H1 (cell line): ENCODE measurements around the gene FERMT1. TPM values are rescaled to one million over a fixed set of nuclear protein-coding genes. Genes with fewer than 3 reads are reported as not detected.
A peak's percentile ranks its signal among the peaks of the same experiment; 100 is the strongest.

Experiments
- CTCF ChIA-PET: fragments of 300-600 bp; sonication (Branson Sonifier 250); formaldehyde crosslinking; loops from one replicate; lab custom pipeline; 2021; ENCODE audit not compliant: partially characterized antibody; lab: Charles Lee
- POLR2A ChIA-PET: fragments of 300-600 bp; sonication (Branson Sonifier 250); formaldehyde crosslinking; loops from one replicate; lab custom pipeline; 2021; ENCODE audit warnings: inconsistent platforms; ENCODE audit not compliant: partially characterized antibody; lab: Charles Lee
- DNase-seq, 2 experiments: peaks; one replicate each; pipeline versions ENCODE4 v3.0.0 to v3.0.0-alpha.2; 2010 to 2022; ENCODE audit warnings: low spot score in 2 of 2, low read depth in 1 of 2, mixed read lengths in 1 of 2
- FAIRE-seq: peaks from 2 replicates; lab custom pipeline; 2011; peaks lifted over from hg19 to GRCh38; lab: Jason Lieb, UNC
- H2AFZ ChIP-seq: 2 replicates; pipeline ENCODE4 v1.8.1; 2012; ENCODE audit warnings: low read length, inconsistent platforms
- H2AK5ac ChIP-seq: 2 replicates; pipeline ENCODE4 v1.6.1; 2013; ENCODE audit warnings: low read depth, low read length
- H2BK120ac ChIP-seq: replicated peaks from 2 replicates; pipeline ENCODE3; 2013; ENCODE audit warnings: low read depth, low read length, inconsistent platforms
- H2BK12ac ChIP-seq: 2 replicates; pipeline ENCODE4 v1.6.1; 2013; ENCODE audit warnings: low read depth, low read length
- H2BK15ac ChIP-seq: 2 replicates; pipeline ENCODE4 v1.6.1; 2013; ENCODE audit warnings: low read length
- H2BK20ac ChIP-seq: 2 replicates; pipeline ENCODE4 v1.6.1; 2013; ENCODE audit warnings: low read length
- H2BK5ac ChIP-seq: 2 replicates; pipeline ENCODE4 v1.6.1; 2013; ENCODE audit warnings: low read depth, low read length
- H3K14ac ChIP-seq: 2 replicates; pipeline ENCODE4 v1.6.1; 2013; ENCODE audit warnings: inconsistent platforms; ENCODE audit not compliant: insufficient read length
- H3K18ac ChIP-seq: 2 replicates; pipeline ENCODE4 v1.6.1; 2013; ENCODE audit warnings: low read length; ENCODE audit errors: extremely low read depth
- H3K23ac ChIP-seq: 2 replicates; pipeline ENCODE4 v1.6.1; 2013; ENCODE audit warnings: inconsistent platforms; ENCODE audit not compliant: insufficient read length
- H3K23me2 ChIP-seq: 2 replicates; pipeline ENCODE4 v1.6.1; 2013; ENCODE audit warnings: low read depth, low read length
- H3K27ac ChIP-seq: 2 replicates; pipeline ENCODE4 v1.6.1; 2011; ENCODE audit warnings: low read depth, low read length, inconsistent platforms
- H3K27me3 ChIP-seq, 4 experiments: replicated peaks in 1 of 4; 1 replicate in 1 of 4; 2 replicates in 3 of 4; pipeline versions ENCODE4 v1.6.1 to v1.8.1; 2011 to 2013; ENCODE audit warnings: low read length in 3 of 4, mild to moderate bottlenecking in 3 of 4, inconsistent platforms in 2 of 4, mixed read lengths in 2 of 4, moderate library complexity in 1 of 4; ENCODE audit not compliant: control insufficient read depth in 3 of 4, insufficient read depth in 3 of 4; ENCODE audit errors: extremely low read depth in 1 of 4
- H3K36me3 ChIP-seq, 4 experiments: 2 replicates each; pipeline versions ENCODE4 v1.6.1 to v1.8.1; 2011 to 2013; ENCODE audit warnings: mild to moderate bottlenecking in 4 of 4, low read length in 3 of 4, moderate library complexity in 2 of 4, control low read depth in 1 of 4, inconsistent platforms in 1 of 4; ENCODE audit not compliant: insufficient read depth in 4 of 4, control insufficient read depth in 2 of 4
- H3K4ac ChIP-seq: replicated peaks from 2 replicates; pipeline ENCODE3; 2013; ENCODE audit warnings: low read length, low read depth, mixed read lengths, inconsistent platforms; ENCODE audit not compliant: insufficient read length
- H3K4me1 ChIP-seq, 4 experiments: replicated peaks in 1 of 4; 1 replicate in 1 of 4; 2 replicates in 3 of 4; pipeline versions ENCODE4 v1.6.1 to v1.8.1; 2011 to 2013; ENCODE audit warnings: low read length in 3 of 4, inconsistent platforms in 2 of 4, mixed read lengths in 1 of 4; ENCODE audit not compliant: insufficient read depth in 4 of 4, control insufficient read depth in 3 of 4
- H3K4me2 ChIP-seq, 2 experiments: 2 replicates each; pipeline versions ENCODE4 v1.6.1 to v1.8.1; 2011 to 2013; ENCODE audit warnings: low read depth in 2 of 2, low read length in 2 of 2, control low read depth in 1 of 2, inconsistent platforms in 1 of 2, mild to moderate bottlenecking in 1 of 2; ENCODE audit not compliant: insufficient read depth in 1 of 2
- H3K4me3 ChIP-seq, 4 experiments: fragments of 200-600, 300-600 bp in 1 of 4; sonication (generic), shearing (Covaris generic), sonication (Bioruptor Twin) in 1 of 4; 2 replicates each; pipeline versions ENCODE4 v1.5.1 to v1.8.1; 2011 to 2016; ENCODE audit warnings: low read length in 4 of 4, low read depth in 3 of 4, control low read depth in 2 of 4, inconsistent platforms in 2 of 4, mild to moderate bottlenecking in 2 of 4, mixed read lengths in 1 of 4, moderate library complexity in 1 of 4; ENCODE audit not compliant: insufficient read depth in 2 of 4; ENCODE audit errors: extremely low read depth in 1 of 4
- H3K56ac ChIP-seq: replicated peaks from 2 replicates; pipeline ENCODE3; 2013; ENCODE audit warnings: low read depth, mild to moderate bottlenecking, mixed read lengths, low read length, inconsistent platforms; ENCODE audit not compliant: insufficient read length
- H3K79me1 ChIP-seq: 2 replicates; pipeline ENCODE4 v1.6.1; 2013; ENCODE audit warnings: low read depth, low read length, control low read depth
- H3K79me2 ChIP-seq, 2 experiments: 2 replicates each; pipeline versions ENCODE4 v1.6.1 to v1.8.1; 2012 to 2013; ENCODE audit warnings: low read length in 2 of 2, mild to moderate bottlenecking in 2 of 2, inconsistent platforms in 1 of 2; ENCODE audit not compliant: insufficient read depth in 2 of 2, control insufficient read depth in 1 of 2
- H3K9ac ChIP-seq, 4 experiments: replicated peaks in 1 of 4; 1 replicate in 1 of 4; 2 replicates in 3 of 4; pipeline versions ENCODE4 v1.6.1 to v1.8.1; 2011 to 2013; ENCODE audit warnings: low read depth in 3 of 4, low read length in 3 of 4, control low read depth in 2 of 4, mild to moderate bottlenecking in 2 of 4, moderate library complexity in 2 of 4, inconsistent platforms in 1 of 4; ENCODE audit errors: extremely low read depth in 1 of 4
- H3K9me3 ChIP-seq, 2 experiments: 2 replicates each; pipeline versions ENCODE4 v1.6.1 to v1.8.1; 2012 to 2013; ENCODE audit warnings: mild to moderate bottlenecking in 2 of 2, moderate library complexity in 2 of 2, control low read depth in 1 of 2, inconsistent platforms in 1 of 2, low read depth in 1 of 2, low read length in 1 of 2, mixed read lengths in 1 of 2; ENCODE audit not compliant: insufficient read depth in 2 of 2
- H4K20me1 ChIP-seq, 2 experiments: replicated peaks in 1 of 2; 2 replicates each; pipeline versions ENCODE3 to v1.8.1; 2011 to 2013; ENCODE audit warnings: inconsistent platforms in 2 of 2, low read length in 2 of 2, mild to moderate bottlenecking in 1 of 2; ENCODE audit not compliant: insufficient read depth in 2 of 2, control insufficient read depth in 1 of 2
- H4K5ac ChIP-seq: 2 replicates; pipeline ENCODE4 v1.6.1; 2013; ENCODE audit warnings: low read length, low read depth, mixed read lengths, inconsistent platforms; ENCODE audit not compliant: insufficient read length
- H4K8ac ChIP-seq: 2 replicates; pipeline ENCODE4 v1.8.0; 2013; ENCODE audit warnings: mild to moderate bottlenecking, moderate library complexity, low read length, inconsistent platforms; ENCODE audit not compliant: insufficient read depth; ENCODE audit errors: extremely low read depth
- H4K91ac ChIP-seq: replicated peaks from 2 replicates; pipeline ENCODE3; 2013; ENCODE audit warnings: low read length, mixed read lengths, inconsistent platforms; ENCODE audit not compliant: insufficient read length
- CBX8 ChIP-seq: fragments of 300-800, 300-1000 bp; sonication (generic); IDR thresholded peaks from 2 replicates; pipeline ENCODE4 v1.7.1; 2016; ENCODE audit warnings: low read depth, low read length, borderline replicate concordance
- CREB1 ChIP-seq: IDR thresholded peaks from 2 replicates; pipeline ENCODE4 v1.6.1; 2012; ENCODE audit warnings: inconsistent platforms
- CTBP2 ChIP-seq: IDR thresholded peaks from 2 replicates; pipeline ENCODE4 v1.7.0; 2011; ENCODE audit warnings: borderline replicate concordance, mild to moderate bottlenecking, moderate library complexity, mixed read lengths, low read length; ENCODE audit not compliant: insufficient read depth, insufficient read length
- PHF8 ChIP-seq: fragments of 200-600 bp; sonication (generic); conservative IDR thresholded peaks from 2 replicates; pipeline ENCODE4 v1.7.1; 2012; ENCODE audit warnings: low read depth, mild to moderate bottlenecking, inconsistent platforms, low read length, moderate library complexity
- SAP30 ChIP-seq: fragments of 300-600 bp; sonication (generic); IDR thresholded peaks from 2 replicates; pipeline ENCODE4 v1.7.1; 2012; ENCODE audit warnings: low read length, moderate library complexity, mild to moderate bottlenecking, inconsistent platforms; ENCODE audit not compliant: insufficient read depth, insufficient replicate concordance
- SIX5 ChIP-seq: IDR thresholded peaks from 2 replicates; pipeline ENCODE4 v1.6.1; 2011; ENCODE audit warnings: mild to moderate bottlenecking, low read depth, low read length
- YY1 ChIP-seq: IDR thresholded peaks from 2 replicates; pipeline ENCODE4 v1.6.1; 2011; ENCODE audit warnings: low read depth, mild to moderate bottlenecking, low read length
- WGBS, 2 experiments: shearing (Covaris generic) in 1 of 2; methylation state at CpG; one replicate each; pipeline versions ENCODE4 v1.1.6 to v1.1.7; 2013 to 2015; ENCODE audit warnings: low lambda C conversion rate in 2 of 2, mixed read lengths in 2 of 2, inconsistent platforms in 1 of 2, low coverage in 1 of 2, missing lambda C conversion rate in 1 of 2; ENCODE audit not compliant: insufficient replicate concordance in 2 of 2, insufficient coverage in 1 of 2, insufficient read length in 1 of 2; ENCODE audit errors: extremely low coverage in 1 of 2, missing lambda C conversion rate in 1 of 2; 5-methylcytosine and 5-hydroxymethylcytosine counted together
- polyA plus RNA-seq, 7 experiments: library from polyadenylated mRNA; depleted of rRNA in 3 of 7; stranded (reverse) in 5 of 7; unstranded in 2 of 7; fragments of >200 nt in 5 of 7; fragments of 200-250 nt in 2 of 7; gene quantifications; 1 replicate in 5 of 7; 2 replicates in 1 of 7; 4 replicates in 1 of 7; pipeline versions ENCODE4 v1.2.1 to v1.2.3, GENCODE V29; 2011 to 2013; ENCODE audit warnings: missing spikeins in 2 of 7, mixed read lengths in 2 of 7
- total RNA-seq: library from RNA; stranded (reverse); fragmentation: NEBNext Ultra II Directional; extraction: Animal tissue kit (Norgen Biotek cat#: 25700); gene quantifications from 2 replicates; pipeline ENCODE4 v1.2.1, GENCODE V29; 2021
- TF ChIP-seq, protein P1 (sequence below): IDR thresholded peaks from 2 replicates; pipeline ENCODE4 v1.6.1; 2011; ENCODE audit warnings: low read depth, mild to moderate bottlenecking, low read length; ENCODE audit not compliant: insufficient read depth

The FERMT1 gene
- total and polyA plus RNA-seq, 2 of the 8 experiments (the other 6 are each of a cell fraction or from before 2014, with no cell fraction given) = 4.2 to 17.8 TPM

DNA sequence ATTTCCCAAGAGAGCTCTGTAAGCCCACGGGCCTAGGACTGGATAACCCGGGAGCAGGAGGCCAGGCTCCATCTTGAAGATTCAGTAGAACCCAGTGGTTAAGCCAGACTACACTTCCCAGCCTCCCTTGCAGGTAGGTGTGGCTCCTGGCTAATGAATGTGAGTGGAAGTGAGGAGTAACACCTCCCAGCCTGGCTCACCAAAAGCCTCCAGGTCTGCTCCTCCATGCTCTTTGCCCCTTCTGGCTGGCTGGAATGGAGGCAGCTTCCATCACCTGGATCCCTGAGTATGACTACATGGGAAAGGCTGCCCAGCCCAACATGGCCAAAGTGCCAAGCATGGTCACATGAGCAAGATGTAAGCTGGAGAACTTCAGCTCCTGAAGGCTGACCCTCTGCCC is 78.7 kb downstream of the FERMT1 start:
- CTCF ChIA-PET = interaction anchor here (1.8 kb wide), 2 partner anchors 11 to 30 kb away, joined by 6 to 10 read pairs; no protein-coding TSS in a partner anchor
- H3K4me2 ChIP-seq = no peak overlapping the region
- no peak overlapping the region for H4K91ac ChIP-seq
- 0 out of 2 replicates have a peak overlapping the region, but pooled peaks have one; percentile 9 for H2AFZ ChIP-seq
- no peak overlapping the region for H3K23ac ChIP-seq
- FAIRE-seq (no peak), DNase-seq (no peak)
- POLR2A ChIA-PET = interaction anchor here (2.3 kb wide), 1 partner anchor 10 kb away, joined by 8 read pairs; no protein-coding TSS in a partner anchor
- peak overlapping the region; percentile 20; the same call in 1 of the 2 replicates for H4K8ac ChIP-seq
- no peak overlapping the region for H2AK5ac ChIP-seq
- H3K27ac ChIP-seq = no peak overlapping the region
- H3K18ac ChIP-seq = no peak overlapping the region
- H3K4me3 ChIP-seq = no peak overlapping the region
- no peak overlapping the region for H3K4ac ChIP-seq
- no peaks in the 10 kb centered on the region for H3K79me1 ChIP-seq
- no peak overlapping the region for H2BK12ac ChIP-seq
- 96% methylated on average over 2 of the region's 2 CpGs; no CpG with 5 or more reads in 1 of the 2 experiments for WGBS, 2 experiments
- no peak overlapping the region for H2BK15ac ChIP-seq
- peaks cover 0 to 2% (median under 1%) of the 10 kb centered on the region in 4 experiments; a peak in 2 of 7 replicates for H3K27me3 ChIP-seq
- H3K36me3 ChIP-seq = peaks cover 0 to 10% (median 6%) of the 10 kb centered on the region in 4 experiments; a peak in 5 of 8 replicates
- no peak overlapping the region for H3K14ac ChIP-seq
- TF ChIP-seq YY1 (peak; percentile 44; the same call in 1 of the 2 replicates), SAP30 (no peak), CBX8 (no peak), CTBP2 (no peak), CREB1 (no peak), PHF8 (no peak), SIX5 (peak; percentile 35)
- TF ChIP-seq, protein P1, sequence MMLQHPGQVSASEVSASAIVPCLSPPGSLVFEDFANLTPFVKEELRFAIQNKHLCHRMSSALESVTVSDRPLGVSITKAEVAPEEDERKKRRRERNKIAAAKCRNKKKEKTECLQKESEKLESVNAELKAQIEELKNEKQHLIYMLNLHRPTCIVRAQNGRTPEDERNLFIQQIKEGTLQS = no peak
- H2BK5ac ChIP-seq = no peak overlapping the region
- H3K9ac ChIP-seq = no peak overlapping the region
- H2BK120ac ChIP-seq = no peak overlapping the region
- no peaks in the 10 kb centered on the region for H3K4me1 ChIP-seq
- H3K79me2 ChIP-seq = no peaks in the 10 kb centered on the region
- H4K20me1 ChIP-seq = no peaks in the 10 kb centered on the region
- H3K56ac ChIP-seq = no peak overlapping the region
- H3K9me3 ChIP-seq = no peaks in the 10 kb centered on the region
- H2BK20ac ChIP-seq = no peak overlapping the region
- no peaks in the 10 kb centered on the region for H3K23me2 ChIP-seq
- H4K5ac ChIP-seq = peak overlapping the region; percentile 18
